ENCODE data around the gene SUMO2. TPM values are rescaled to one million over a fixed set of nuclear protein-coding genes. Genes with fewer than 3 reads are reported as not detected.
"Not testable (repeated sequence)": the region's sequence is repeated elsewhere in the genome, so short reads cannot be mapped to it uniquely, and the experiment has no call there.

Gene SUMO2
- total RNA-seq, 1 donor from 2014 or later = 90.8 TPM

GRCh38 chr17:75144816-75145512 is 37.8 kb downstream of the SUMO2 start:
- DNase-seq (ENCODE audit: low read depth in 2 of 2) = no peak

- DNase-seq (ENCODE audit: low read depth in 2 of 2) = no peak
Measured at GRCh38 chr17:75142236-75142971, 40.4 kb downstream of the SUMO2 start.

GRCh38 chr17:75138519-75138918 is 44.2 kb downstream of the SUMO2 start:
- no peak for DNase-seq (ENCODE audit: low read depth in 2 of 2)

- not testable (repeated sequence) for DNase-seq (ENCODE audit: low read depth in 2 of 2)
Measured at GRCh38 chr17:75137762-75138161, 45.0 kb downstream of the SUMO2 start.

- peak in 1 of 2 donors; percentile 28 for DNase-seq (ENCODE audit: low read depth in 2 of 2)
Measured at GRCh38 chr17:75135946-75136345, 46.8 kb downstream of the SUMO2 start.

GRCh38 chr17:75135452-75135851 is 47.3 kb downstream of the SUMO2 start:
- no peak for DNase-seq (ENCODE audit: low read depth in 2 of 2)

- not testable (repeated sequence) for DNase-seq (ENCODE audit: low read depth in 2 of 2)
Measured at GRCh38 chr17:75133607-75134347, 49.0 kb downstream of the SUMO2 start.

- no peak for DNase-seq (ENCODE audit: low read depth in 2 of 2)
Measured at GRCh38 chr17:75133001-75133400, 49.8 kb downstream of the SUMO2 start.

- not testable (repeated sequence) for DNase-seq (ENCODE audit: low read depth in 2 of 2)
Measured at GRCh38 chr17:75132018-75133000, 50.5 kb downstream of the SUMO2 start.

GRCh38 chr17:75131278-75132017 is 51.3 kb downstream of the SUMO2 start, which contains the start of gene NT5C:
Gene NT5C, minus strand, starts transcription at chr17:75131742. Its CDS starts 35 bp downstream, at chr17:75131707.
- DNase-seq (ENCODE audit: low read depth in 2 of 2) = peak; percentile 41 to 72

- peak; percentile 43 to 78 for DNase-seq (ENCODE audit: low read depth in 2 of 2)
Measured at GRCh38 chr17:75130632-75131277, 52.0 kb downstream of the SUMO2 start.

- no peak for DNase-seq (ENCODE audit: low read depth in 2 of 2)
Measured at GRCh38 chr17:75130059-75130631, 52.6 kb downstream of the SUMO2 start.

- DNase-seq (ENCODE audit: low read depth in 2 of 2) = no peak
Measured at GRCh38 chr17:75129576-75129975, 53.2 kb downstream of the SUMO2 start.

- DNase-seq (ENCODE audit: low read depth in 2 of 2) = no peak
Measured at GRCh38 chr17:75128694-75129505, 53.9 kb downstream of the SUMO2 start.

- DNase-seq (ENCODE audit: low read depth in 2 of 2) = not testable (repeated sequence)
Measured at GRCh38 chr17:75127936-75128335, 54.8 kb downstream of the SUMO2 start.

- no peak for DNase-seq (ENCODE audit: low read depth in 2 of 2)
Measured at GRCh38 chr17:75126954-75127353, 55.8 kb downstream of the SUMO2 start.

GRCh38 chr17:75125984-75126383 is 56.8 kb downstream of the SUMO2 start:
- DNase-seq (ENCODE audit: low read depth in 2 of 2) = no peak

GRCh38 chr17:75124819-75125162 is 58.0 kb downstream of the SUMO2 start:
- no peak for DNase-seq (ENCODE audit: low read depth in 2 of 2)

Measured in dermis microvascular lymphatic vessel endothelial cell (primary cell).